ENCODE data around the gene RAET1G. TPM values are rescaled to one million over a fixed set of nuclear protein-coding genes. Genes with fewer than 3 reads are reported as not detected.
A peak's percentile ranks its signal among the peaks of the same experiment; 100 is the strongest.

Gene RAET1G
- total and polyA plus RNA-seq, 2 of the 13 experiments (the other 11 are each of a cell fraction or from before 2014, with no cell fraction given), result not detected

DNA sequence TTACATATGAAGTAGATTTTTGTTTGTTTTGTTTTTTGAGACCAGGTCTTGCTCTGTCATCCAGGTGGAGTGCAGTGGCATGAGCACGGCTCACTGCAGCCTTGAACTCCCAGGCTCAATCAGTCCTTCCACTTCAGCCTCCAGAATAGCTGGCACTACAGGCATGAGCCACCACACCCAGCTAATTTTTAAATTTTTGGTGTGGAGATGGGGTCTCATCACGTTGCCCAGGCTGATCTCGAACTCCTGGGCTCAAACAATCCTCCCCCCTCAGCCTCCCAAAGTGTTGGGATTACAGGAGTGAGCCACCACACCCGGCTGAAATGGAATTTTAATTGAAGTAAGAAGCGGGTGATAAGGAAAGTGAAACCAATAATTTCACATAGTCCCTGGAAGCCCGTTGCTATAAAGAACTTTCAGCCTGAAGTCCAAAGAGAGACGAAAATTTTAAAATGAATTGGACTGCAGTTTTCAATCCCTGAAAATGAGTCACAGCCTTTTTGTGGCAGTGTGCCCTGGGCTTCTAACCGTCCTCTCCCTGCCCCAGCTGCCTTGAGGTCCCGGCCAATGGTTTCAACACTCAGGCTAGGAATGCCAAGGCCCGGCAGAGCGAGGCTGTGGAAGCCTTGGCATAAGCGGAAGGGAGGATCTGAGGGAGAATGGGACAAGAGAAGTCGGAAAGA is 25.8 kb downstream of the RAET1G start:
- H3K36me3 ChIP-seq (replicated peaks in 1 of 2; ENCODE audit: control insufficient read depth in 1 of 2, insufficient read depth in 2 of 2, low read length in 2 of 2), result no peaks in the 10 kb centered on the region
- H3K4me2 ChIP-seq (ENCODE audit: low read depth, low read length), result peak overlapping the region; percentile 55
- no TSS peak for BruUV-seq (replicated peaks)
- H3K4me3 ChIP-seq (replicated peaks in 1 of 3; ENCODE audit: insufficient read depth in 1 of 3, low read depth in 2 of 3, low read length in 3 of 3), result peak overlapping the region in 2 of 3 experiments; percentile 9 to 21; a peak in 2 of 6 replicates
- no peaks in the 10 kb centered on the region for H4K20me1 ChIP-seq (ENCODE audit: insufficient read depth, low read length)
- H3K27me3 ChIP-seq (ENCODE audit: control insufficient read depth in 1 of 2, insufficient read depth in 2 of 2, low read length in 2 of 2), result peaks cover 7 to 64% of the 10 kb centered on the region in 2 experiments
- ChIA-PET CTCF (ENCODE audit: low intra/inter-chr PET ratio, low total read pairs) (no interaction called here), POLR2A (interaction anchor here (2.2 kb wide), 1 partner anchor 9 kb away, joined by 6 read pairs; no protein-coding TSS in a partner anchor)
- WGBS (ENCODE audit: low lambda C conversion rate), result 9% methylated on average over 13 of the region's 13 CpGs
- no peaks in the 10 kb centered on the region for H3K79me2 ChIP-seq (ENCODE audit: insufficient read depth, low read length)
- intact Hi-C loops (cut with micrococcal nuclease; ENCODE audit: unreplicated experiment), result no loop called here
- no peak overlapping the region for H3K27ac ChIP-seq (ENCODE audit: extremely low read length, insufficient read depth, low read length)
- in situ Hi-C loops (cut with HindIII; ENCODE audit: extremely low pct_ligation_motif_present, low pct_unique_long_range_greater_than_20kb), result no loop called here
- TF ChIP-seq, protein P1, sequence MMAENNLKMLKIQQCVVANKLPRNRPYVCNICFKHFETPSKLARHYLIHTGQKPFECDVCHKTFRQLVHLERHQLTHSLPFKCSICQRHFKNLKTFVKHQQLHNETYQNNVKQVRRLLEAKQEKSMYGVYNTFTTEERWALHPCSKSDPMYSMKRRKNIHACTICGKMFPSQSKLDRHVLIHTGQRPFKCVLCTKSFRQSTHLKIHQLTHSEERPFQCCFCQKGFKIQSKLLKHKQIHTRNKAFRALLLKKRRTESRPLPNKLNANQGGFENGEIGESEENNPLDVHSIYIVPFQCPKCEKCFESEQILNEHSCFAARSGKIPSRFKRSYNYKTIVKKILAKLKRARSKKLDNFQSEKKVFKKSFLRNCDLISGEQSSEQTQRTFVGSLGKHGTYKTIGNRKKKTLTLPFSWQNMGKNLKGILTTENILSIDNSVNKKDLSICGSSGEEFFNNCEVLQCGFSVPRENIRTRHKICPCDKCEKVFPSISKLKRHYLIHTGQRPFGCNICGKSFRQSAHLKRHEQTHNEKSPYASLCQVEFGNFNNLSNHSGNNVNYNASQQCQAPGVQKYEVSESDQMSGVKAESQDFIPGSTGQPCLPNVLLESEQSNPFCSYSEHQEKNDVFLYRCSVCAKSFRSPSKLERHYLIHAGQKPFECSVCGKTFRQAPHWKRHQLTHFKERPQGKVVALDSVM (CRISPR knock-in tag; IDR thresholded peaks at IDR 0.05), result 0 out of 2 replicates have a peak, but pooled peaks have one; percentile 13
- TF ChIP-seq ZNF883 (CRISPR knock-in tag; IDR thresholded peaks at IDR 0.05; ENCODE audit: not compliant biosample characterization) (no peak), CBX5 (CRISPR knock-in tag; IDR thresholded peaks at IDR 0.05; ENCODE audit: borderline replicate concordance) (no peak)
- no peaks in the 10 kb centered on the region for H3K9me3 ChIP-seq (ENCODE audit: low read length)
- H3K4me1 ChIP-seq (ENCODE audit: insufficient read depth, low read length), result peaks cover 36% of the 10 kb centered on the region
- ATAC-seq (peak; percentile 58), DNase-seq (ENCODE audit: low spot score) (no peak), FAIRE-seq (no peak)
- no peak overlapping the region for H3K9ac ChIP-seq (ENCODE audit: insufficient read depth, low read depth, low read length)
- H2AFZ ChIP-seq (ENCODE audit: low read length), result no peak overlapping the region

- TF ChIP-seq ZNF253 (CRISPR knock-in tag; IDR thresholded peaks at IDR 0.05; ENCODE audit: borderline replicate concordance) (no peak), KMT2B (CRISPR knock-in tag; IDR thresholded peaks at IDR 0.05) (no peak), KDM3A (CRISPR knock-in tag; IDR thresholded peaks at IDR 0.05; ENCODE audit: low read depth) (no peak), ZFP36L2 (CRISPR knock-in tag; IDR thresholded peaks at IDR 0.05) (no peak), NFIB (CRISPR knock-in tag; IDR thresholded peaks at IDR 0.05; ENCODE audit: borderline replicate concordance) (no peak), XBP1 (CRISPR knock-in tag; IDR thresholded peaks at IDR 0.05) (no peak), MIER3 (CRISPR knock-in tag; IDR thresholded peaks at IDR 0.05; ENCODE audit: borderline replicate concordance) (no peak)
- TF ChIP-seq, protein P2, sequence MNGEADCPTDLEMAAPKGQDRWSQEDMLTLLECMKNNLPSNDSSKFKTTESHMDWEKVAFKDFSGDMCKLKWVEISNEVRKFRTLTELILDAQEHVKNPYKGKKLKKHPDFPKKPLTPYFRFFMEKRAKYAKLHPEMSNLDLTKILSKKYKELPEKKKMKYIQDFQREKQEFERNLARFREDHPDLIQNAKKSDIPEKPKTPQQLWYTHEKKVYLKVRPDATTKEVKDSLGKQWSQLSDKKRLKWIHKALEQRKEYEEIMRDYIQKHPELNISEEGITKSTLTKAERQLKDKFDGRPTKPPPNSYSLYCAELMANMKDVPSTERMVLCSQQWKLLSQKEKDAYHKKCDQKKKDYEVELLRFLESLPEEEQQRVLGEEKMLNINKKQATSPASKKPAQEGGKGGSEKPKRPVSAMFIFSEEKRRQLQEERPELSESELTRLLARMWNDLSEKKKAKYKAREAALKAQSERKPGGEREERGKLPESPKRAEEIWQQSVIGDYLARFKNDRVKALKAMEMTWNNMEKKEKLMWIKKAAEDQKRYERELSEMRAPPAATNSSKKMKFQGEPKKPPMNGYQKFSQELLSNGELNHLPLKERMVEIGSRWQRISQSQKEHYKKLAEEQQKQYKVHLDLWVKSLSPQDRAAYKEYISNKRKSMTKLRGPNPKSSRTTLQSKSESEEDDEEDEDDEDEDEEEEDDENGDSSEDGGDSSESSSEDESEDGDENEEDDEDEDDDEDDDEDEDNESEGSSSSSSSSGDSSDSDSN (CRISPR knock-in tag; IDR thresholded peaks at IDR 0.05), result no peak
- DNase-seq (ENCODE audit: low spot score), result no peak
- in situ Hi-C loops (cut with HindIII; ENCODE audit: extremely low pct_ligation_motif_present, low pct_unique_long_range_greater_than_20kb), result no loop called here
- peaks cover 7 to 63% of the 10 kb centered on the region in 2 experiments for H3K27me3 ChIP-seq (ENCODE audit: control insufficient read depth in 1 of 2, insufficient read depth in 2 of 2, low read length in 2 of 2)
- H4K20me1 ChIP-seq (ENCODE audit: insufficient read depth, low read length), result no peaks in the 10 kb centered on the region
- H3K79me2 ChIP-seq (ENCODE audit: insufficient read depth, low read length), result no peaks in the 10 kb centered on the region
- peaks cover 36% of the 10 kb centered on the region for H3K4me1 ChIP-seq (ENCODE audit: insufficient read depth, low read length)
- no TSS peak for BruUV-seq (replicated peaks)
- ChIA-PET POLR2A (interaction anchor here (2.2 kb wide), 1 partner anchor 10 kb away, joined by 6 read pairs; no protein-coding TSS in a partner anchor), CTCF (ENCODE audit: low intra/inter-chr PET ratio, low total read pairs) (no interaction called here)
- no peak overlapping the region for H3K4me3 ChIP-seq (replicated peaks in 1 of 3; ENCODE audit: insufficient read depth in 1 of 3, low read depth in 2 of 3, low read length in 3 of 3)
- no peak overlapping the region for H3K9ac ChIP-seq (ENCODE audit: insufficient read depth, low read depth, low read length)
- H3K27ac ChIP-seq (ENCODE audit: extremely low read length, insufficient read depth, low read length), result no peak overlapping the region
- intact Hi-C loops (cut with micrococcal nuclease; ENCODE audit: unreplicated experiment), result no loop called here
- no peak overlapping the region for H2AFZ ChIP-seq (ENCODE audit: low read length)
- no peak overlapping the region; the same call in 1 of the 2 replicates for H3K4me2 ChIP-seq (ENCODE audit: low read depth, low read length)
- no peaks in the 10 kb centered on the region for H3K36me3 ChIP-seq (replicated peaks in 1 of 2; ENCODE audit: control insufficient read depth in 1 of 2, insufficient read depth in 2 of 2, low read length in 2 of 2)
- FAIRE-seq, result no peak
- no peaks in the 10 kb centered on the region for H3K9me3 ChIP-seq (ENCODE audit: low read length)
- ATAC-seq, result no peak
- 48% methylated on average over 3 of the region's 3 CpGs for WGBS (ENCODE audit: low lambda C conversion rate)
Observed at GRCh38 chr6:149896491-149896890, 26.4 kb downstream of the RAET1G start.
